SW 1271 (cell line): Measurements from ENCODE around the gene RGS11.

ENCODE experiments used
- DNase-seq, 2 experiments: peaks; one replicate each; lab custom pipeline; 2025; lab: John Stamatoyannopoulos, UW

Gene RGS11

DNA sequence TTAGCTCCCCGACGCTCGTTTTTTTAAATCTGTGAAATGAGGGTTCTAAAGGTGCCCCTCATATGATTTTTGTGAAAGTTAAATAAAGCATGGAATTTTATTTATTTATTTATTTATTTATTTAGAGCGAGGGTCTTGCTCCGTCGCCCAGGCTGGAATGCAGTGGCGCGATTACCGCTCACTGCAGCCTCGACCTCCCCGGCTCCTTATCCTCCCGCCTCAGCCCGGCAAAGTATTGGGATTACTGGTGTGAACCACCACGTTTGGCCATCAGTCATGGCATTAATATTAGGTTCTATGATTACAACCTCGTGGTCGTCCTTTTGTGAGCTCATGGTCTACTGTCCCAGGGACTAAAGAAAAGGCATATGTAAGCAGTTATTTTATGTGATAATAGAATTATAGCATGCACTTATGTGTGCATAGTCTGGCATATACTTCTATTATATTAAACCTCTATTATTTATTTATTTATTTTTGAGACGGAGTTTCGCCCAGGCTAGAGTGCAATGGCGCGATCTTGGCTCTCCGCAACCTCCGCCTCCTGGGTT, 45.9 kb downstream of the RGS11 start:
- no peak for DNase-seq

DNA sequence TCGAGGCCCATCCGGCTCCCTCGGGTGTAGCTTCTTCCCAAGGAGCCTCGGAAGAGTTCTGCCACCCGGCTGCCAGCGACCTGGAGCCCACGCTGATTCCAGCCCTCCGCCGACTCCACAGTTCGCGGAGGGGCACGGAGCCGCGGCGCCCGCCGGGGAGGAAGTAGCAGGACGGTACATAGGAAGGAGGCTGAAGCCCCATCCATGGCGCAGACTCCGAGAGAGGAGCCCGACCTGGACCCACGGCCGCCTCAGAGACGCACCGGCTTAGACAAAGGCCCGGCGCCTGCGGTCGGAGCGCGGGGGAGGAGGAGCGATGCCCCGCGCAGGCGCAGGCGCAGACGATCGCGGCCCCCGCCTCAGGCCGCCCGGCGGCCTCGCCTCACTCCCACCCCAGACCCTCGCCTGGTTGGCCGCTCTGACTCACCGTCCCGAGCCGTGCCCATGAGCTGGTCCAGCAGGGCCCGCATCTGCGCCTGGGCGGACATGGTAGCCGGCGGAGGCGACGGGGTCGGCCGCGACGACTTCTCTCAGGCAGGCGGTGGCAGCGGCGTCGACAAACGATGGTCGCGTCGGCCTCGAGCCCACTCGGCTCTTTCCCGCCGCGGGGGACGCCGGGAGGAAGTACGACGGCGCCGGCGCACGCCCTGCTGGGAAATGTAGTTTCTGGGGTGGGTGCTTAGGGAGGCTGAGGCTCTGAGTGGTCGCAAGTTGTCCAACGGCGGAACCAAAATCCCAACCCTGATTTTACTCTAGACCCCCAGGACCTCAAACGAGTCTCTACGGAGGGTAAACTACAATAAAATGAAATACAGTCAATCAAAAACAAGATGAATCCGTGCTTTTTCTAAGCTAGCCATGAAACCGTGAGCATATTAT, 46.7 kb downstream of the RGS11 start, which contains the start of gene LUC7L:
Gene LUC7L (minus strand): TSS at position 598 of the 879 bp plus-strand sequence. CDS start 110 bp downstream, at position 488.
- peak; percentile 39 to 68 for DNase-seq

DNA sequence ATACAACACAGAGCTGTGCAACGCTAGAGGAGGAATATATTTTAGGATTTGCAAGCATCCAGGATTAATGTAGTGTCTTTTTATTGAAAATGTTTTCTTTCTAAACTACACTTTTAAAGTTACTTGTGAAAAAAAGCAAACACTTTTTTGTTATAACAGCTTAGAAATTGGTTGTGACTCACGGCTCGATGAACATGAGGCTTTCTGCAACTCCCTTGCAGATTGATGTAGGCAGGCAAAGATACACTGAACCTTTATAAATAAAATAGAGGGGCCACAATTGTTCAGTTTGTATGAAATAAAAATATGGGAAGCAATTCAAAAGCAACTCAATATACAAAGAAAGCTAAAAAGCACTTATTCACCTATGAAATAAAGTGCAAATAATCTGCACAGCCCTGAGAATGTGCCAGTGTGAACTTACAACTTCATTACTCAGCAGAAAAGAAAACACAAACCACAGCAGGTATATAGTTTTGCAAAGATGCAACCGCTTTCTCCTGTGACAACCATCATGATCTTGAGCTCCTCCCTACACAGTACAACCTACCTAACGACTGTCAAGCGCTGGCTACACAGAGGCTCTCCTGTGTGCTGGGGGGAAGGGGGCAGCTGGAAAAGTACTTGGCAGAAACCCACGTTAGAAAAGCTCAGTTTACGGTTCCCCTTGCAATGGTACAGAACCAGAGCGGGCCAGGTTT, 47.4 kb downstream of the RGS11 start:
- no peak for DNase-seq

- DNase-seq, result no peak
These were observed 55.7 kb downstream of the RGS11 start for GRCh38 chr16:220021-220420.
